AG04449 (cell line): Measurements from ENCODE around the gene NRG2.

Experiments
- CTCF ChIA-PET: fragments of 350-600 bp; formaldehyde crosslinking; extraction: SDS; loops from one replicate; lab custom pipeline; 2021; ENCODE audit warnings: antibody characterized with exemption; lab: Yijun Ruan, JAX
- POLR2A ChIA-PET: fragments of 400-600, 350-600 bp; formaldehyde crosslinking; extraction: SDS; loops from one replicate; lab custom pipeline; 2020; ENCODE audit warnings: antibody characterized with exemption, inconsistent platforms; lab: Yijun Ruan, JAX
- DNase-seq: peaks from one replicate; pipeline ENCODE4 v3.0.0-alpha.2; 2010; ENCODE audit warnings: low read depth, low spot score
- H3K4me3 ChIP-seq: 2 replicates; pipeline ENCODE4 v1.5.1; 2011; ENCODE audit warnings: low read depth, mild to moderate bottlenecking, control low read depth, low read length
- TF ChIP-seq, protein P1 (sequence below): IDR thresholded peaks from one replicate; pipeline ENCODE4 v1.5.1; 2011; ENCODE audit warnings: mild to moderate bottlenecking, moderate library complexity, low read length, control low read depth, inconsistent platforms; ENCODE audit not compliant: insufficient read depth; ENCODE audit errors: missing control alignments

Gene NRG2

DNA sequence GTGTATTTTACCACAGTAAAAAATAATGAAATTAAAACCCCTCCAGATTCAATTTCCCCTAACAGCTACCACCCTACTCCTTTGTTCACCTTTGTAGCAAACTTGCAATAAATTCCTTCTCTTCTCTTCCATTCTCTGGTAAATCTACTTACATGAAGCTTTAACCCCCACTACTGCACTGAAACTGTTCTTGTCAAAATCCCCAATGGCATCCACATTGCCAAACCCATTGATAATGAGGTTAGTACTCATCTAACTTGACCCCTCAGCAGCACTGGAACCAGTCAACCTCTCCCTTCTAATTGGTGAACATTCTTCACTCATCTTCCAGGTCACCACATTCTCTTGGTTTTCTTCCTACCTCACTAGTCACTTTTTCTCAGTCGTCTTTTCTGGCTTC lies 29.6 kb downstream of the NRG2 start:
- TF ChIP-seq, protein P1, sequence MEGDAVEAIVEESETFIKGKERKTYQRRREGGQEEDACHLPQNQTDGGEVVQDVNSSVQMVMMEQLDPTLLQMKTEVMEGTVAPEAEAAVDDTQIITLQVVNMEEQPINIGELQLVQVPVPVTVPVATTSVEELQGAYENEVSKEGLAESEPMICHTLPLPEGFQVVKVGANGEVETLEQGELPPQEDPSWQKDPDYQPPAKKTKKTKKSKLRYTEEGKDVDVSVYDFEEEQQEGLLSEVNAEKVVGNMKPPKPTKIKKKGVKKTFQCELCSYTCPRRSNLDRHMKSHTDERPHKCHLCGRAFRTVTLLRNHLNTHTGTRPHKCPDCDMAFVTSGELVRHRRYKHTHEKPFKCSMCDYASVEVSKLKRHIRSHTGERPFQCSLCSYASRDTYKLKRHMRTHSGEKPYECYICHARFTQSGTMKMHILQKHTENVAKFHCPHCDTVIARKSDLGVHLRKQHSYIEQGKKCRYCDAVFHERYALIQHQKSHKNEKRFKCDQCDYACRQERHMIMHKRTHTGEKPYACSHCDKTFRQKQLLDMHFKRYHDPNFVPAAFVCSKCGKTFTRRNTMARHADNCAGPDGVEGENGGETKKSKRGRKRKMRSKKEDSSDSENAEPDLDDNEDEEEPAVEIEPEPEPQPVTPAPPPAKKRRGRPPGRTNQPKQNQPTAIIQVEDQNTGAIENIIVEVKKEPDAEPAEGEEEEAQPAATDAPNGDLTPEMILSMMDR = no peak
- H3K4me3 ChIP-seq = no peak overlapping the region
- ChIA-PET CTCF (interaction anchor here (1.4 kb wide), 1 partner anchor 11 kb away, joined by 4 read pairs; no protein-coding TSS in a partner anchor), POLR2A (no interaction called here)
- DNase-seq = no peak

GRCh38 chr5:140012443-140012842 lies 30.7 kb downstream of the NRG2 start:
- no peak overlapping the region for H3K4me3 ChIP-seq
- ChIA-PET CTCF (interaction anchor here (1.4 to 1.5 kb wide), 2 partner anchors 13 to 43 kb away, joined by 4 to 6 read pairs; no protein-coding TSS in a partner anchor), POLR2A (no interaction called here)
- TF ChIP-seq, protein P1 = no peak
- no peak for DNase-seq

GRCh38 chr5:140011297-140011802 lies 31.7 kb downstream of the NRG2 start:
- POLR2A ChIA-PET = no interaction called here
- TF ChIP-seq, protein P1 = no peak
- H3K4me3 ChIP-seq = no peak overlapping the region
- CTCF ChIA-PET = no interaction called here
- no peak for DNase-seq

GRCh38 chr5:140010798-140011197 lies 32.3 kb downstream of the NRG2 start:
- ChIA-PET POLR2A (no interaction called here), CTCF (no interaction called here)
- DNase-seq = no peak
- TF ChIP-seq, protein P1 = no peak
- no peak overlapping the region for H3K4me3 ChIP-seq

- no peak for DNase-seq
- ChIA-PET POLR2A (no interaction called here), CTCF (interaction anchor here (1.6 kb wide), 1 partner anchor 38 kb away, joined by 8 read pairs; no protein-coding TSS in a partner anchor)
- TF ChIP-seq, protein P1 = no peak
- H3K4me3 ChIP-seq = no peak overlapping the region
Measured at GRCh38 chr5:140007311-140007710, 35.8 kb downstream of the NRG2 start.

- POLR2A ChIA-PET = no interaction called here
- no peak for DNase-seq
- CTCF ChIA-PET = interaction anchor here (1.3 to 2.4 kb wide), 2 partner anchors 11 to 36 kb away, joined by 3 to 6 read pairs; no protein-coding TSS in a partner anchor
- TF ChIP-seq, protein P1 = no peak
- H3K4me3 ChIP-seq = no peak overlapping the region
Measured at GRCh38 chr5:140005145-140005591, 37.9 kb downstream of the NRG2 start.
